Smooth muscle cell (in vitro differentiated cells): ENCODE results near the gene OVCH2. TPM values are rescaled to one million over a fixed set of nuclear protein-coding genes. Genes with fewer than 3 reads are reported as not detected.

Source experiments
- DNase-seq: peaks from one replicate; lab custom pipeline; 2025; ENCODE audit not compliant: unreplicated experiment; lab: John Stamatoyannopoulos, UW
- H2AFZ ChIP-seq: fragments of 200-600 bp; sonication (generic); 2 replicates; pipeline ENCODE4 v1.6.0; 2016; ENCODE audit warnings: antibody characterized with exemption, low read depth, mild to moderate bottlenecking
- H3F3A ChIP-seq: fragments of 200-600 bp; sonication (generic); 2 replicates; pipeline ENCODE4 v1.6.0; 2017; ENCODE audit warnings: antibody characterized with exemption, low read depth
- H3K27ac ChIP-seq: fragments of 200-600 bp; sonication (generic); 2 replicates; pipeline ENCODE4 v1.5.1; 2016; ENCODE audit warnings: low read depth, mild to moderate bottlenecking
- H3K27me3 ChIP-seq: fragments of 200-600 bp; sonication (generic); 2 replicates; pipeline ENCODE4 v1.6.1; 2016; ENCODE audit warnings: low read depth, mild to moderate bottlenecking
- H3K36me3 ChIP-seq: fragments of 200-600 bp; sonication (generic); 2 replicates; pipeline ENCODE4 v1.5.1; 2016; ENCODE audit warnings: low read depth
- H3K4me1 ChIP-seq: fragments of 200-600 bp; sonication (generic); 2 replicates; pipeline ENCODE4 v1.5.1; 2016; ENCODE audit warnings: low read depth
- H3K4me2 ChIP-seq: fragments of 200-600 bp; sonication (generic); 2 replicates; pipeline ENCODE4 v1.6.0; 2016; ENCODE audit warnings: mild to moderate bottlenecking
- H3K4me3 ChIP-seq: fragments of 200-600 bp; sonication (generic); 2 replicates; pipeline ENCODE4 v1.5.1; 2016; ENCODE audit warnings: mild to moderate bottlenecking
- H3K79me2 ChIP-seq: fragments of 200-600 bp; sonication (generic); 2 replicates; pipeline ENCODE4 v1.6.0; 2016; ENCODE audit warnings: low read depth, mild to moderate bottlenecking
- H3K9ac ChIP-seq: fragments of 200-600 bp; sonication (generic); 2 replicates; pipeline ENCODE4 v1.6.0; 2016; ENCODE audit warnings: low read depth
- H3K9me3 ChIP-seq: fragments of 200-600 bp; sonication (generic); replicated peaks from 2 replicates; pipeline ENCODE4 v1.5.1; 2016; ENCODE audit warnings: low read depth
- H4K20me1 ChIP-seq: fragments of 200-600 bp; sonication (generic); 2 replicates; pipeline ENCODE4 v1.6.0; 2016; ENCODE audit warnings: low read depth
- CTCF ChIP-seq: fragments of 200-600 bp; sonication (generic); IDR thresholded peaks from 2 replicates; pipeline ENCODE4 v1.5.1; 2017; ENCODE audit warnings: borderline replicate concordance, mild to moderate bottlenecking, antibody characterized with exemption; ENCODE audit not compliant: insufficient read depth, poor library complexity, severe bottlenecking
- WGBS: methylation state at CpG from one replicate; pipeline ENCODE4 v1.1.7; 2016; ENCODE audit warnings: low lambda C conversion rate; 5-methylcytosine and 5-hydroxymethylcytosine counted together
- polyA plus RNA-seq: library from polyadenylated mRNA; unstranded; fragments of >200 nt; fragmentation: Nextera tagmentation; extraction: Ambion mirVana; gene quantifications from 2 replicates; pipeline ENCODE4 v1.2.1, GENCODE V29; 2016
- total RNA-seq: library from RNA; depleted of rRNA; stranded (reverse); fragments of >200 nt; gene quantifications from 2 replicates; pipeline ENCODE4 v1.2.3, GENCODE V29; 2014

Gene OVCH2
- total and polyA plus RNA-seq, 2 experiments from 2014 or later: 0.13 to 0.26 TPM

- H3K4me3 ChIP-seq: no peak overlapping the region
- no peak for DNase-seq
- no peaks in the 10 kb centered on the region for H3K9me3 ChIP-seq
- no peak overlapping the region for H3K4me2 ChIP-seq
- H3K27ac ChIP-seq: no peak overlapping the region
- TF ChIP-seq CTCF: no peak
- no peaks in the 10 kb centered on the region for H4K20me1 ChIP-seq
- no peak overlapping the region for H3K9ac ChIP-seq
- WGBS: 93% methylated on average over 4 of the region's 4 CpGs
- no peaks in the 10 kb centered on the region for H3K4me1 ChIP-seq
- H3K36me3 ChIP-seq: no peaks in the 10 kb centered on the region
- no peaks in the 10 kb centered on the region for H3K27me3 ChIP-seq
- H3F3A ChIP-seq: no peaks in the 10 kb centered on the region
- H2AFZ ChIP-seq: no peak overlapping the region
- H3K79me2 ChIP-seq: no peaks in the 10 kb centered on the region
These were observed 63.0 kb downstream of the OVCH2 start for GRCh38 chr11:7643314-7643713.

GRCh38 chr11:7642747-7643146 lies 63.5 kb downstream of the OVCH2 start:
- no peak for TF ChIP-seq CTCF
- no peak for DNase-seq
- no peak overlapping the region for H3K9ac ChIP-seq
- H3K79me2 ChIP-seq: no peaks in the 10 kb centered on the region
- no peak overlapping the region for H3K27ac ChIP-seq
- H3K36me3 ChIP-seq: no peaks in the 10 kb centered on the region
- no peaks in the 10 kb centered on the region for H3K4me1 ChIP-seq
- no peak overlapping the region for H3K4me3 ChIP-seq
- WGBS: 60% methylated on average over 4 of the region's 4 CpGs
- no peaks in the 10 kb centered on the region for H3K9me3 ChIP-seq
- no peaks in the 10 kb centered on the region for H3K27me3 ChIP-seq
- no peaks in the 10 kb centered on the region for H4K20me1 ChIP-seq
- H3K4me2 ChIP-seq: no peak overlapping the region
- H2AFZ ChIP-seq: no peak overlapping the region
- H3F3A ChIP-seq: no peaks in the 10 kb centered on the region

- DNase-seq: no peak
- H3K79me2 ChIP-seq: no peaks in the 10 kb centered on the region
- H3F3A ChIP-seq: no peaks in the 10 kb centered on the region
- H3K27me3 ChIP-seq: no peaks in the 10 kb centered on the region
- no peak overlapping the region for H3K27ac ChIP-seq
- no peaks in the 10 kb centered on the region for H3K4me1 ChIP-seq
- H4K20me1 ChIP-seq: no peaks in the 10 kb centered on the region
- H3K9ac ChIP-seq: no peak overlapping the region
- H3K4me2 ChIP-seq: no peak overlapping the region
- 93% methylated on average over 6 of the region's 6 CpGs for WGBS
- no peak overlapping the region for H2AFZ ChIP-seq
- H3K36me3 ChIP-seq: no peaks in the 10 kb centered on the region
- TF ChIP-seq CTCF: no peak
- no peaks in the 10 kb centered on the region for H3K9me3 ChIP-seq
- H3K4me3 ChIP-seq: no peak overlapping the region
These were observed 65.5 kb downstream of the OVCH2 start for GRCh38 chr11:7640816-7641215.

GRCh38 chr11:7639643-7640025 lies 66.6 kb downstream of the OVCH2 start:
- Histone ChIP-seq H3K79me2 (no peaks in the 10 kb centered on the region), H4K20me1 (no peaks in the 10 kb centered on the region), H3K9me3 (no peaks in the 10 kb centered on the region), H3K9ac (no peak overlapping the region), H3F3A (no peaks in the 10 kb centered on the region), H3K36me3 (no peaks in the 10 kb centered on the region), H3K27me3 (no peaks in the 10 kb centered on the region), H3K27ac (no peak overlapping the region), H2AFZ (no peak overlapping the region), H3K4me3 (no peak overlapping the region), H3K4me1 (no peaks in the 10 kb centered on the region), H3K4me2 (no peak overlapping the region)
- WGBS: 91% methylated on average over 5 of the region's 5 CpGs
- DNase-seq: no peak
- TF ChIP-seq CTCF: no peak

Other genes with a start within 250 kb of the OVCH2 start
- gene OLFML1, start 221.0 kb downstream of the OVCH2 start, total RNA-seq: not detected in 2 replicates
- gene OLFML1, start 221.0 kb downstream of the OVCH2 start, polyA plus RNA-seq: 0.14 and 0.22 TPM in 2 replicates
- gene PPFIBP2, start 192.5 kb downstream of the OVCH2 start, total RNA-seq: 9.8 and 17.1 TPM in 2 replicates
- gene PPFIBP2, start 192.5 kb downstream of the OVCH2 start, polyA plus RNA-seq: 16.4 and 20.2 TPM in 2 replicates
- gene CYB5R2, start 33.0 kb downstream of the OVCH2 start, total RNA-seq: 32.4 and 45.2 TPM in 2 replicates
- 45.1 and 48.1 TPM in 2 replicates for gene CYB5R2, start 33.0 kb downstream of the OVCH2 start, polyA plus RNA-seq
- gene OR5P2, start 90.5 kb upstream of the OVCH2 start, total RNA-seq: 0.54 and 0.76 TPM in 2 replicates
- gene OR5P2, start 90.5 kb upstream of the OVCH2 start, polyA plus RNA-seq: 0.45 TPM in 1 of 2 replicates, not detected in the other
- 0.31 and 0.81 TPM in 2 replicates for gene OR5P3, start 124.4 kb upstream of the OVCH2 start, total RNA-seq
- gene OR5P3, start 124.4 kb upstream of the OVCH2 start, polyA plus RNA-seq: not detected in 2 replicates
- 0.31 TPM in 1 of 2 replicates, not detected in the other for gene OR10A6, start 224.8 kb upstream of the OVCH2 start, total RNA-seq
- not detected in 2 replicates for gene OR10A6, start 224.8 kb upstream of the OVCH2 start, polyA plus RNA-seq
- gene OR10A3, start 235.2 kb upstream of the OVCH2 start, total RNA-seq: not detected in 2 replicates
- not detected in 2 replicates for gene OR10A3, start 235.2 kb upstream of the OVCH2 start, polyA plus RNA-seq